HG02970 (cell line): ENCODE results near the gene ATF3.

ENCODE experiments used
- ATAC-seq: cut with Tn5 transposase; IDR thresholded peaks from one replicate; pipeline ENCODE4 v1.9.1; 2021; ENCODE audit warnings: mild to moderate bottlenecking, moderate library complexity, moderate number of reproducible peaks; ENCODE audit not compliant: unreplicated experiment, low FRiP score

The ATF3 gene

DNA sequence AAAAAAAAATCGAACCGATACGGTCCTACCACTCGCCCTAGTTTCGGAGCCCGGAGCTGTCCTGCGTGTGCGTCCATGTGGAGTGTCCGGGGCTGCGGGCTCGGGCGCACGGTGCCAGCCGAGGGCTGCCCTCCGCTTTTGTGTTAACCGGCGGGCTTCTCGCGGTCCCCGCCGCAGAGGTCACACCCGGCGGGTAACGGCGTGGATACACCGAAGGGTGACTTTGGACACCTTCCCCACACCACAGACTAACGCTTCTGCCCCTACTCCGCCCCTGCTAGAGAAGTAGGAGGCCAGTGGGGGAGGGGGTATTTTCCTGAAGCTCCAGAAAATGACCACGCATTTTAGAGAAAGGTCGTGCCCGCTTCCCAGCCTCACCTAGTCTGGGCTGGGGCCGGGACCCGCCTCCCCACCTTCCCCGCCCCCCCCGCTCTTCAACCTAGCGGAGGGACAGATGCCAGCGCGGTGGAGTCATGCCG is 609 bp upstream of the ATF3 start:
- no peak for ATAC-seq

DNA sequence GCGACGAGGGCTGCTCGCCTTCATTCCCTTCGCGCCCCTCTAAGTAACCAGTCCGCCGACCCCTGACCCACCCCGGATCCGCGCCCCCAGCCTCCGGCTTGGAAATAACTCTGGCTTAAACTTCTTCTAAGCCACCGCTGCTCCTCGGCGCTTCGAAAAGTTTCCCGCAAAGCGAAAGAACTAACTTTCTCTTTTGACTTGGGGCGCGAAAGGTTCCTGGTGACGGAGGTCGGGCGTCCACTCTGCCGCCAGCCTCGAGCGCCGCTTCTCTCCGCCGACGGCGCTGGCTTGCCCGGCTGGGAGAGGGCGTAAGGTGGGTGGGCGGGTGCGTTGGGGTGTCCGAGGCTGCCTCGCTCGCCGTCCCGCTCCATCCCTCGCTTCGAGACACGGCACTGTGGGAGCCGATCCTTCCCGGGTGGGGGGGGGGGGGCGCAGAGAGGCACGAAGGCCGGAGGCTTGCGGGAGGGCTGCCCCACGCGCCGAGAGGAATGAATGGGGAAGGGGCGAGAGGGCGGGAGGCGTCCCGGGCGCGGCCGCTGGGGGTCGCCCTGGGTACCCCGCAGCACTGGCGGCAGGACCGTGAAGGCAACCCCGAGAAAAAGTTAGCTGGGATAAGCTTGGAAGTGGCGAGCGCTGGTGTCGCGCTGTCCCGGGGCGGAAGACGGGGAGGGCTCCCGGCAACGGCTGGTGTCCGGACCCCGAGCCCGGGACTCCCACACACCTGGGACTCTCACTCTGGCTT is 569 bp downstream of the ATF3 start:
- ATAC-seq, result peak; percentile 15

DNA sequence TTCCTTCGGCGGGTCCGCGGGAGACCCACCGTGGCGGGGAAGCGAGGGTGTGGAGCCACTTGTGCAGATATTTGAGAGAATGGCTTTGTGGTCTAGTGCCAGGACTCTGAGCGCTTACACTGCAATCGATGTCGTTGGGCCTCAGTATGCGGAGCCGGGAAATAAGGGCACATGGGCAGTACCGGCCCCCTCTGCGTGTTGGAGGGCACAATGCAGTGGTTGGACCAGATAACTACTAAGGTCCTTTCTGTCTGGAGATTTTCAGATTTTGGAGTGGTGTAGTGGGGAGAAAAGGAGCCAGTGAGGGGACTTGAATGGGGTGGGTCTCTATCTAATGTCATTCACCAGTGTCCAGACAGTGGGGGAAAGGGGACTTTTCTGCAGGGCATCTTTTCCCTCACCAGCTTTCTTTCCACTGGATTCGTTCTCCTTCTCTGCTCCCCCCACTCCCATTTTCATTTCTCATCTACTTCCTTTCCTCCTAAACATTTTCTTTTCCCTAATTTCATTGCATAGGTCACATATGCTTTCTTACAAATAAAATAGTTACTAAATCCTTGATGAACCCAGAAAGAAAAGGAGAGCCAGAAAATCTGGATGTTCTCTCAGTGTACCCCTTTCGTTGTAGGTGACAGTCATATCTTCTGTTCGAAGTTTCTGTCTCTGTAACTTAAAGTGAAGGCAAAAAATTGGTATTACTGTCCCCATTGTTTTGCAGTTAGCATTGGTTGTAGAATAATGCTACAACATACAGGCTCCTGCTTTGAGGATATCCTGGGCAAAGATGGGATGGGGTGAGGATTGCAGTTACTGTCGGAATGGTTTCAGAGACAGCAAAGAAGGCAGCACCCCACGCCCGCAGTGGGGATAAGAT is 1.4 kb downstream of the ATF3 start:
- peak; percentile 0 for ATAC-seq

DNA sequence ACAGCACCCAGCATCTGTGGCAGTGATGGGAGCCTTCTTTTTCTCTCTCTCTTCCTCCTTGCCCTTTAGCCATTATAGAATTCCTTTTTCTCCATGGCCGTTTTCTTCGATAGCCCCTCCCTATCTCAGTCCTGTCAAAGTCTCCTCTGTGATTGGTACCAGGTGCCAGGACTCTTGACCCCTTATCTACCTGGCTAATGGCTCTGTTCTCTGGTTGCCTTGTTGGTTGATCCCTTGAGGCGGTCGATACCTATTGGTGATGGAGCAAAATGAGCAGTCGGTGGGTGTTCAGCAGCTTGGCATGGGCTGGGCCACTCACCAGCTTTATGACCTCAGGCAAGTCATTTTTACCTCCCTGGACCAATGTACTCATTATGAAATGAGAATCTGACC is 2.0 kb downstream of the ATF3 start:
- no peak for ATAC-seq

DNA sequence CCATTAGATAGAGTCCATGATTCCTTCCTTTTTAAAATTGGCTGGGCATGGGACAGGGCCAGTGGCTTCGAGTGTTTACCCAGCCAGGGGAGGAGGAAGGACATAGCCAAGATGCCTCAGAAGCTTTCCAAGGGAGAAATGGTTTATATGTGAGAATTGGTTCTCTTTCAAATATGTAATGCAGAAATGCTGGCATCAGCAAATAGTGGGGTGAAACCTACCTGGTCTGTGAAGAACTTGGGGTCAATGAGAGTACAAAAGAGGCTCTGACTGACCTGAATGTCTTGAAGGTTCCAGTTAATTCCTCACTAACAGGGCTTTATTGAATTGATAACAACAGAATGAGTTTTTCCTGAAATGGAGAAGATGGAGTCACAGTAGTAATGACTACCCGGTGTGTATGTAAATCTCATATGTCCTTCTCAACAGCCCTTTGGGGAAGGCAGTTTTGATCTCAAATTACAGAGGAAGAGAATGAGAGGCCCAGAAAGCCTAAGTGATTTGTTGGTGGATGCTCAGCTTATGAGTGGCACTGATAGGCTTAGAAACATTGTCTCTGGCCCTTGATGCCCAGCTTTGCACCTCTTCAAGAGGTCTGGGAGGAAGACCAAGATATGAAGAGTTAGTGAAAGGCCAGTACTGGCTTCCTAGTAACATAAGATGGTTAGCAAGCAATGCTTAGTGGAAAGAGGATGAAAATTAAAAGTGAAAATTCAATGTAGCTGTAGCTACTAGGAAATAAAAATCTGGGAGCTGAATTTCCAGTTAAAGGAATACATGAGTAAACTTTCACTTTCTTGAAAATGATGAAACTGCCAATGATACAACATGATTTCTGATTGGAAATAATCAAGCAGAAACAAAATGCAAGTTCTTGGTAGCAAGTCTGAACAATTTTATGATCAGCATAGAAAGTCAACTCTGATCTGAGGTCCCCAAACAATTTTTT is 2.7 kb downstream of the ATF3 start:
- no peak for ATAC-seq

DNA sequence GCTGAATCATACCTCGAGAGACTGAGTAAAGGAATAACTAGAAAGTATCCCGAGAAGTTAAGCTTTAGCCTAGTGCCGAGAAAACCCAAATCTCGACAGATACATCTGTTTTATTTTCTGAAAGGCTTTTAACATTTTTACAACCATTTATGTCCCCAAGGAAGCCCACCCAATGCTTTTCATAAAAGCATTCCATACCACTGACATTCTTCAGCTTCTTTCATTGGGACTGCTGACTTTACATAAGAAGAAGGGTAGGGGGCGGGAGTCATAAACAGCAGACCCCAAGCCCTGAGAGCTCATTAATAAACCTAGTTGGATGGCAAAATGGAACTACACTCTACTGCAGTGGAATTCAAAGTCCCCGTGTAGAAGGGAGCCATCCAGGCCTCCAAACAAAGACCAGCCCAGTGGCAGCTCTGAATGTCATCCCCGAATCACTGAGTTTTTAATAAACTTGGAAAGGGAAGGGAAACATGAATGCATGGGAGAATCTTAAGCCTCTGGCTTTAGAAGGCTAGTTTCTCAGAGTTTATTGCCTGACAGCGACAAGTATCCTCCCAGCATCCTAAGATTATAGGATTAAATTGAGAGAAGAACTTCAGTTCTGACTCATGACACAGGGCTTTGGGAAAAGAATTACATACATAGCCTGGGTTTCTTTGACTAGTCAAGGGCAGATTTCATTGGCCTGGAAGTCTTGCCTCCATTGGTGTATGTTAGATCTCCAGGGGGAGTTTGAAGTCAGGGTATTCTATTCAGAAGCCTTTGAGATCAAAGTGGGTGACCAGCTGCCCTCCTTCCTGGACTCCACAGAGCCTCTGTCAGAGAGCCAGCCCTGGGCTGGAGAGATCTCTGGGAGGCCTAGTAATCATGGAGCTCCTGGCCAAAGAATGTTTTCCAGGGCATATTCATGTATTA is 3.7 kb downstream of the ATF3 start:
- ATAC-seq, result no peak

DNA sequence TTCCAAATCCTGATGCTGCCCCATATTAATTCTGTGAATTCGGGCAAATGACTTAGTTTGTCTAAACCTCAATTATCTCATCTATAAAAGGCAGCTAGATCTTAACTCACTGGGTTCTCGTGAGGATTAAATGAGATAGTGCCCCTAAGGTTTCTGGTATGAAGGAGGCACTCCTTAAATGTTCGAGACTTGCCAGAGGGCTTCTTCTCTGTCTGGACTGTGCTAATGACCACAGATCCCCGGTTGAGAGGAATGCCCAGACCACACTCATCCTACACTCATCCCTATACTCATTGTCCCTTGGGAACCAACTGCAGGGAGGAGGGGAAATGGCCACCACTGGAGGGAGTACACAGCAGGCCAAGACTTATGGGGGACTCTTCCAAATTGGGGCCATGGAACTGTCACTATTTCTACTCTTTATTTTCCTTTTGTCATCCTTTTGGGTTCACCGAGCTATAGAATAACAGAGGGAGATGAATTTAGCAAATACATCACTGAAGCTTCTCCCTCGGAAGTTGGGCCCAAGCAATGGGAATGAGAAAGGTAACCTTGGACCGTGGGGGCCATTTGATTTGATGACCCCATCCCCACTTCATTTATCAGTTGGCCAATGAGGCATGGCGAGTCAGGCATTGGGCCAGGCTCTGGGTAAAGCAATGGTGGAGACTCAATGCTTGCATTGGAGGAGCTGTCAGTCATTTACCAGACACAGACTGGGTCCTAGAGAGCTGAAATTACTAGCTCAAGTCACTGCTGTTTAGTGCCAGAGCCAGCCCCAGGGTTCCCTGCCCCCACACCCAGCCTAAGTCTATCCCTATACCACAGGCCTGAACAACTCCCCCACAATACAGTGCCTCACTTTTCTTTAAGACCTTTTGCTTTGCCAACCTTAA is 5.1 kb downstream of the ATF3 start:
- ATAC-seq, result no peak

DNA sequence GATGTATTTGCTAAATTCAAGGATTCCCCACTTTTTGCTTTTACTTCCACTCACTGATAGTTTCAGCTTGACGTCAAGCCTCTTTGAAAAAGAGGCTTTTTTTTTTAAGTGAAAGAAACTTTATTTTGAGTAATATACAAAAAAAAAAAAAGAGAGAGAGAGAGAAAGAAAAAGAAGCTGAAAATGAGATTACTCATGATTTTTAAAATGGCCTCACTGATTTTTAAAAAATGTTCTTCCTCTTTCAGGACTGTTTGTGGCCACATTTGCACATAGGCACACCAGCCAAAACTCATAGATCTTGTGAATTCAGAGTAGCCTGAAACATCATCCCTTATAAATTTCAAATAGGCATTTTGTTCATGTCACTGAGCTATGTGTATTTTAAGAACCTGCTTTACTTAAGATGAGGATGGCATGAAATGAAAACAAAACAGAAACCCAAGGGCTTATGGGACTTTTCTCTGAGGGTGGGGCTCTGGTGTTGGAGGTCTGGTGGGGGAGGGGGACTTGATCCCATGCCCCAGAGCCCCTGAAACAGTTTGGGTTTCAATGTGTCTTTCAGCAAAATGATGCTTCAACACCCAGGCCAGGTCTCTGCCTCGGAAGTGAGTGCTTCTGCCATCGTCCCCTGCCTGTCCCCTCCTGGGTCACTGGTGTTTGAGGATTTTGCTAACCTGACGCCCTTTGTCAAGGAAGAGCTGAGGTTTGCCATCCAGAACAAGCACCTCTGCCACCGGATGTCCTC is 6.1 kb downstream of the ATF3 start:
- no peak for ATAC-seq

DNA sequence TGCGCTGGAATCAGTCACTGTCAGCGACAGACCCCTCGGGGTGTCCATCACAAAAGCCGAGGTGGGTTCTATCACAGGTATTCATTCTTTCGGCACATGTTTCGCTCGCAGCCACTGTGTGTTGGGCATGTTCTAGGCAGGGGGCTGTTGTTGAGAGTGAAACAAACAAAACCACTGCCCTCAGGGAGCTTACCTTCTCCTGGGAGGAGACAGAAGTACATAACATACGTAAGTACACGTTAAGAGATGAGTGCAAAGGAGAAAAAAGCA is 6.6 kb downstream of the ATF3 start:
- no peak for ATAC-seq

DNA sequence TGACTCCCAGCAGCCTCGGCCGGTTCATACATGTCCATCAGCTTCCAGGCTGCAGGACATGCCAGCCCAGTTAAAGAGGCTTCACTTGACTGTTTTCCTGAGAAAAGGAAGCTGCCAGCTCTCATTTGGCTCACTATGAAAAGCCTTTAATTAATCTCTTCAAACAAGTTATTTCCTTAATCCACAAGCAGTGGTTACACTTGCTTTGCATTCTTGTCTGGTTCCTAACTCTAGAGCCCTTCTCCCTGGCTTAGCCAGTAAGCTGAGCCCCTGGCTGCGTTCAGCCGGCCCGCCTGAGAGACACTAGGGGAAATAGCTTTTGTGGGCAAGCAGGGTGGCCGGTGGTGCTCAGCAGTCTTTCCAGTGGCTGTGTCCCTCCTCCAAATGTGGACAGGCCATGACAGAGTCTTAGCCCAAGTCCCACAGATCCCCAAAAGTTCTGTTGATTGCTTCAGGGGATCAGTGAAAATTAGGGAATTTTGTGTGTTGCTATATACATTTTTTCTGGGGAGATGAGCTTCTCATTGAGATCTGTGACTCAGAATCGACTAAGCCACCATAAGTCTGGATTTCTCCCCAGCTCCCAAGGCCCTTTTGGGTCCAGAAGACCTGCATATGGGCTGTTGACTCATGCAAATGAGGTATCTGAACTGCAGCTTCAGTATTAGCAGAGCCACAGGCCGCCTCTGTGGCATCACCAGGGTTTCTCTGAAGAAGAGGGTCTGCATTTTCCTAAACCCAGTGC is 10.1 kb downstream of the ATF3 start:
- ATAC-seq, result no peak

DNA sequence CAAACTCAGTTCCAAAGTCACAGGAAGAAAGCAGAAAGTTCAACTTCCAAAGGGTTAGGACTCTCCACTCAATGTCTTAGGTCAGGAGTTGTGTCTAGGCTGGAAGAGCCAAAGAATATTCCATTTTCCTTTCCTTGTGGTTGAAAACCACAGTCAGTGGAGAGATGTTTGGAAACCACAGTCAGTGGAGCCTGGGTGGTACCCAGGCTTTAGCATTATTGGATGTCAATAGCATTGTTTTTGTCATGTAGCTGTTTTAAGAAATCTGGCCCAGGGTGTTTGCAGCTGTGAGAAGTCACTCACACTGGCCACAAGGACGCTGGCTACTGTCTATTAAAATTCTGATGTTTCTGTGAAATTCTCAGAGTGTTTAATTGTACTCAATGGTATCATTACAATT is 11.7 kb downstream of the ATF3 start:
- no peak for ATAC-seq

DNA sequence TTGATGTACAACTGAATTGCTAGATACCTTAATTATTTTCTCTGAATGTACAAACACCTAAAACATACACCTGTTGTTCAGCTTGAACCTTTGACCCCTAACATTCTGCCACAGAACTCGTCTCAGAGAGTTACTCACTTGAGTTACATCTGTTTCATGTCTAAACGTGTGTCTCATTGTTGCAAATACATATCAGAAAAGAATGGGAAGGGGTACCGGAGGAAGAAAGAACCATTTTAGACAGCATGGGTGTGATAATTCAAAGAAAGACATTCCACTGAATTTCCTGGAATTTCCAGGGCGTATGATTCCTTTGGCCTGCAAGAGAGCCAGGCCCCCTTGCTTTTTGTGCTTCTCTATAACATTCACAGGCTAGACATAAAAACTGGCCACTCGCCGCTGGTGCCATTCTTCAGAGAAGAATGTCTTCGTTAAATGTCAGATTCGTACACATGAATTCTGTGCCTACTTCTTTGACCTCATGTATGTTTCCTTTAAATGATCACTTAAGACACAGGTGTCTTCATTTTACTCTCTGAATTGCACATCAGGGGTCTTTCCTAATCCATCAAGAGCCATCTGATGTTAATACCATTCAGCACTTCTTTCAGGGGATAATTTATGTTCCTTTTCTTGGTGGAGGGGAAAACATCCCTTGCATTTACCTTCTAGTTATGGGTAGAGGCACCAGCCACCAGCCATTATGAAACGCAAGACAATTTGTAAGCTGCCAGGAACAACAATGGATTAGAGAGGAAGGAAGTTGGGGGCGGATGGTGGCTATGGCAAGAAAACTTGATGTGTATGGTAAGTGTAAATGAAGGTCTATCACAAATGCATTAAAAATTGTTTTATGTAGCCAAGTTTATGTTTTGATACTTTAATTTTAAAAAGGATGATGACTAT is 12.7 kb downstream of the ATF3 start:
- no peak for ATAC-seq

DNA sequence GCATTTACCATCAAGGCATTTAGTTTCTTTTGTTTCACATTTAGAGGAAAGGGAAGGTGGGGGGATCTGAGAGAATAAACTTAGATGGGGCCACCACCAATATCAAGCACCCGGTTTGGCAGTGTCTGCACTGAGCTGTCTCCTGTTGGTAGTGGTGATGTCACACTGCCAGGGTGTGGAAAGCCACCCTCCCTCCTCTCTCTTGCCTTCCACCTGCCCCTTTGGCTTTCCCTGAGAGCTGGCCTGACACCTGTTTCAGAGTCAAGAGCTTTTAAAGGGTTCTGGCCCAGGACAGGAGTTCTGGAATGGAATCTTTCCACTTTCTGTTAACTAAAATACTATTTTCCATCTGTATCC is 13.4 kb downstream of the ATF3 start:
- no peak for ATAC-seq

DNA sequence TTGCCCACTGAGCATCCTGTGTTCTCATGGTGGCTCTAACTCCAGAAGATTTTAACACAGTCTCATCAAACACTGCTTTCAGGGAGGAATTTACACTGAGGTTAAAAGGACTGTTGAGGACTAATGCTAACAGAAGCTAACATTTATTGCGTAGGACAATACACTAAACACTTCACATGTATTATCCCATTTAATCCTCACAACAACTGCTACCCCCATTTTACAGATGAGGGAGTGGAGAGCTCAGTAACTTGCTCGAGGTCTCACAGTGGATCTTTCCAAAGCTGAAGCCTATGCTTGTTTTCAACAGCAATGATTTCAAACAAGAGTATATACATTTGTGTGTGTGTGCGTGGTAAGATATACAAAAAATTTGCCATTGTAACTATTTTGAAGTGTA is 13.9 kb downstream of the ATF3 start:
- no peak for ATAC-seq

DNA sequence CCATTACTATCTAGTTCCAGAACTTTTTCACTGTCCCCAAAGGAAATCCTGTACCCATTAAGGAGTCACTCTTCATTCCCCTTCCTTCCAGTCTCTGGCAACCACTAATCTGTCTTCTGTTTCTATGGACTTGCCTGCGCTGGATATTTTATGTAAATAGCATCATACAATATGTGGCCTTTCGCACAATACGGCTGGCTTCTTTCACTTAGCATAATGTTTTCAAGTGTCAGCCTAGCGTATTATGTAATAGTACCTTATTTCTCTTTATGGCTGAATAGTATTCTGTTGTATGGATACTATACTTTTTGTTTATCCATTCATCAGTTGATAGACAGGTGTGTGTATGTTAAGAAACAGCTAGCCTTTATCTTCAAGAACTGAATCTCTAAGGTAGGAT is 14.3 kb downstream of the ATF3 start:
- no peak for ATAC-seq

DNA sequence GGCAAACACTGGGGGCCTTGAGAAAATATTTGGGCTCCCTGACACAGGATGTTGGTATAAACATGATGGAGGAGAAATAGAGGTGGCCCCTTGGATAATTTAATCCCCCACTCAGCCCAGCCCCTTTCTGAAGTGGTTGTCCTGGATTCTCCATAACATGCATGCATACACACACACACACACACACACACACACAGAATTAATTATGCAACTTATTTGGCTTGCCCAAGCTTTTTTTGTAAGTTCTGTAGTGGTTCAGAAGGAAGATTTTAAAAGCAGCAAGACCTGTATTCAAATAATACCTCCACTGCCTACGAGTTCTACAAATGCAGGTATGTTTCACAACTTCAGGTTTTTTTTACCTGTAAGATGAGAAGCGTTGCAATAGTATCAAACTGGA is 15.0 kb downstream of the ATF3 start:
- ATAC-seq, result no peak
